Neuronal stem cell (in vitro differentiated cells): ENCODE measurements around the gene CGB7.

ENCODE experiments used
- DNase-seq: peaks from one replicate; pipeline ENCODE4 v3.0.0-alpha.2; 2013; ENCODE audit warnings: low spot score
- H2AFZ ChIP-seq: one replicate; pipeline ENCODE4 v1.6.1; 2013; ENCODE audit warnings: mild to moderate bottlenecking, low read length, inconsistent platforms
- H2AK5ac ChIP-seq: 2 replicates; pipeline ENCODE4 v1.6.1; 2013; ENCODE audit warnings: low read depth, mild to moderate bottlenecking, inconsistent platforms, low read length, moderate library complexity, mixed read lengths
- H2BK120ac ChIP-seq: 2 replicates; pipeline ENCODE4 v1.6.1; 2013; ENCODE audit warnings: low read depth, mild to moderate bottlenecking, inconsistent platforms, low read length, moderate library complexity, mixed read lengths
- H2BK12ac ChIP-seq: one replicate; pipeline ENCODE4 v1.6.1; 2013; ENCODE audit warnings: low read length, inconsistent platforms
- H2BK15ac ChIP-seq: 2 replicates; pipeline ENCODE4 v1.6.1; 2013; ENCODE audit warnings: mild to moderate bottlenecking, low read length, inconsistent platforms, mixed read lengths
- H2BK5ac ChIP-seq: one replicate; pipeline ENCODE4 v1.6.1; 2013; ENCODE audit warnings: inconsistent platforms, mild to moderate bottlenecking, low read length, moderate library complexity
- H3K14ac ChIP-seq: one replicate; pipeline ENCODE4 v1.6.1; 2013; ENCODE audit warnings: low read length, inconsistent platforms
- H3K18ac ChIP-seq: 2 replicates; pipeline ENCODE4 v1.6.1; 2013; ENCODE audit warnings: low read length, inconsistent platforms
- H3K23ac ChIP-seq: 2 replicates; pipeline ENCODE4 v1.6.1; 2013; ENCODE audit warnings: low read depth, mild to moderate bottlenecking, mixed read lengths, low read length, inconsistent platforms; ENCODE audit not compliant: poor library complexity
- H3K27ac ChIP-seq: replicated peaks from 3 replicates; pipeline ENCODE4 v1.5.1; 2013; ENCODE audit warnings: low read length, inconsistent platforms
- H3K27me3 ChIP-seq, 3 experiments: 2 replicates each; pipeline ENCODE4 v1.6.1; 2013; ENCODE audit warnings: low read length in 3 of 3, mild to moderate bottlenecking in 2 of 3, inconsistent platforms in 1 of 3, low read depth in 1 of 3, mixed read lengths in 1 of 3, moderate library complexity in 1 of 3; ENCODE audit not compliant: control insufficient read depth in 3 of 3, insufficient read depth in 3 of 3
- H3K36me3 ChIP-seq, 2 donors: replicated peaks in 1 of 2; 2 replicates each; pipeline ENCODE4 v1.6.1; 2013; ENCODE audit warnings: low read length in 2 of 2; ENCODE audit not compliant: control insufficient read depth in 2 of 2, insufficient read depth in 2 of 2
- H3K4ac ChIP-seq: 2 replicates; pipeline ENCODE4 v1.6.1; 2013; ENCODE audit warnings: inconsistent platforms, mild to moderate bottlenecking, low read length, moderate library complexity
- H3K4me1 ChIP-seq, 2 donors: 1 replicate in 1 of 2; 2 replicates in 1 of 2; pipeline ENCODE4 v1.6.1; 2013; ENCODE audit warnings: low read length in 2 of 2, low read depth in 1 of 2; ENCODE audit not compliant: control insufficient read depth in 2 of 2, insufficient read depth in 1 of 2
- H3K4me2 ChIP-seq: one replicate; pipeline ENCODE4 v1.6.1; 2013; ENCODE audit warnings: mild to moderate bottlenecking, low read length, inconsistent platforms; ENCODE audit not compliant: insufficient read depth, poor library complexity, severe bottlenecking
- H3K4me3 ChIP-seq, 2 donors: 2 replicates each; pipeline ENCODE4 v1.5.1; 2013; ENCODE audit warnings: low read length in 2 of 2, mild to moderate bottlenecking in 2 of 2, inconsistent platforms in 1 of 2, moderate library complexity in 1 of 2
- H3K79me1 ChIP-seq: one replicate; pipeline ENCODE4 v1.6.1; 2013; ENCODE audit warnings: low read depth, mild to moderate bottlenecking, inconsistent platforms, low read length, moderate library complexity
- H3K9ac ChIP-seq: one replicate; pipeline ENCODE4 v1.6.1; 2013; ENCODE audit warnings: mild to moderate bottlenecking, low read depth, low read length, inconsistent platforms; ENCODE audit not compliant: poor library complexity
- H3K9me3 ChIP-seq, 2 donors: replicated peaks in 1 of 2; 2 replicates each; pipeline versions ENCODE3 to v1.6.1; 2013; ENCODE audit warnings: low read length in 2 of 2, mild to moderate bottlenecking in 2 of 2, inconsistent platforms in 1 of 2, low read depth in 1 of 2, mixed read lengths in 1 of 2, moderate library complexity in 1 of 2; ENCODE audit not compliant: control insufficient read depth in 2 of 2, insufficient read depth in 1 of 2
- H4K8ac ChIP-seq: one replicate; pipeline ENCODE4 v1.6.1; 2013; ENCODE audit warnings: low read depth, mild to moderate bottlenecking, inconsistent platforms, low read length, moderate library complexity
- H4K91ac ChIP-seq: one replicate; pipeline ENCODE4 v1.6.1; 2013; ENCODE audit warnings: low read length, low read depth, mild to moderate bottlenecking, inconsistent platforms; ENCODE audit not compliant: poor library complexity
- WGBS, 2 donors: extraction: QIAGEN DNeasy Blood & Tissue Kit; methylation state at CpG; one replicate each; pipeline ENCODE4 v1.1.7; 2013; ENCODE audit warnings: missing lambda C conversion rate in 2 of 2, mixed read lengths in 1 of 2; ENCODE audit not compliant: insufficient read length in 2 of 2, insufficient replicate concordance in 1 of 2; ENCODE audit errors: extremely low coverage in 2 of 2; 5-methylcytosine and 5-hydroxymethylcytosine counted together

Gene CGB7

GRCh38 chr19:49097453-49098288, 40.1 kb upstream of the CGB7 start:
- Histone ChIP-seq H2AK5ac (no peak overlapping the region), H4K91ac (no peak overlapping the region), H3K18ac (no peak overlapping the region), H3K4me3 (no peak overlapping the region), H2BK15ac (no peak overlapping the region), H3K4me2 (no peak overlapping the region), H3K79me1 (peaks cover 13% of the 10 kb centered on the region), H4K8ac (no peak overlapping the region), H2BK120ac (no peak overlapping the region), H3K4ac (no peak overlapping the region), H2BK12ac (no peak overlapping the region), H3K36me3 (peaks cover 61 to 94% of the 10 kb centered on the region in 2 donors), H3K9me3 (peaks cover 0 to 3% of the 10 kb centered on the region in 2 donors), H2AFZ (no peak overlapping the region), H3K9ac (peak overlapping the region; percentile 56), H2BK5ac (no peak overlapping the region), H3K23ac (no peak overlapping the region), H3K27me3 (no peaks in the 10 kb centered on the region), H3K4me1 (no peaks in the 10 kb centered on the region), H3K14ac (no peak overlapping the region), H3K27ac (no peak overlapping the region)
- WGBS, 2 donors = no CpG with 5 or more reads among the region's 8 CpGs
- peak; percentile 83 for DNase-seq

- Histone ChIP-seq H2BK15ac (no peak overlapping the region), H3K27ac (no peak overlapping the region), H3K4me1 (no peaks in the 10 kb centered on the region), H2AFZ (no peak overlapping the region), H4K8ac (no peak overlapping the region), H3K4me2 (no peak overlapping the region), H3K4ac (no peak overlapping the region), H3K14ac (no peak overlapping the region), H3K36me3 (peaks cover 65 to 100% of the 10 kb centered on the region in 2 donors), H2AK5ac (no peak overlapping the region), H3K9me3 (no peaks in the 10 kb centered on the region), H3K4me3 (no peak overlapping the region), H2BK120ac (no peak overlapping the region), H2BK5ac (no peak overlapping the region), H3K18ac (no peak overlapping the region), H3K79me1 (peaks cover 10% of the 10 kb centered on the region), H3K9ac (no peak overlapping the region), H3K27me3 (no peaks in the 10 kb centered on the region), H4K91ac (no peak overlapping the region), H2BK12ac (no peak overlapping the region), H3K23ac (no peak overlapping the region)
- DNase-seq = no peak
- WGBS, 2 donors = no CpG with 5 or more reads among the region's 23 CpGs
Observed at GRCh38 chr19:49094505-49095482, 37.2 kb upstream of the CGB7 start.

DNA sequence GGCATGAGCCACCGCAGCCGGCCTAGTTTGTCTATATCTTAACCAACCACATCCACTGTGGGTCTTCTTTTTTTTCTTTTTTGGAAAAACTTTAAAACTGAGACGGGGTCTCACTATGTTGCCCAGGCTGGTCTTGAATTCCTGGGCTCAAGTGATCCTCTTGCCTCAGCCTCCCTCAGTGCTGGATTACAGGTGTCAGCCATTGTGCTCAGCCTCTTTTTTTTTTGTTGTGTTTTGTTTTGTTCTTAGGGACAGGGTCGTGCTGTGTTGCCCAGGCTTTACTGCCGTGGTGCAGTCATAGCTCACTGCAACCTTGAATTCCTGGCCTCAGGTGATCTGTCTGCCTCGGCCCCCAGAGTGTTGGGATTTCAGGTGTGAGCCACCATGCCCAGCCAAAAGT, 35.1 kb upstream of the CGB7 start:
- Histone ChIP-seq H3K23ac (no peak overlapping the region), H3K36me3 (peaks cover 55 to 96% of the 10 kb centered on the region in 2 donors), H2AFZ (no peak overlapping the region), H2BK120ac (no peak overlapping the region), H2BK5ac (no peak overlapping the region), H2AK5ac (no peak overlapping the region), H3K9ac (no peak overlapping the region), H2BK12ac (no peak overlapping the region), H3K14ac (no peak overlapping the region), H3K4me3 (no peak overlapping the region), H3K4ac (no peak overlapping the region), H3K27me3 (no peaks in the 10 kb centered on the region), H3K79me1 (peaks cover 7% of the 10 kb centered on the region), H3K4me1 (no peaks in the 10 kb centered on the region), H3K18ac (no peak overlapping the region), H4K91ac (no peak overlapping the region), H2BK15ac (no peak overlapping the region), H3K27ac (no peak overlapping the region), H3K4me2 (no peak overlapping the region), H4K8ac (no peak overlapping the region), H3K9me3 (no peaks in the 10 kb centered on the region)
- no CpG with 5 or more reads among the region's 6 CpGs for WGBS, 2 donors
- no peak for DNase-seq
